Astrocyte of the spinal cord (primary cell): ENCODE data around the gene ADAMTSL1.

Experiments
- DNase-seq: peaks from one replicate; pipeline ENCODE4 v3.0.0; 2011; ENCODE audit warnings: low read depth, low spot score
- H3K4me3 ChIP-seq: 2 replicates; pipeline ENCODE4 v1.5.1; 2011; ENCODE audit warnings: low read depth, mild to moderate bottlenecking, low read length, moderate library complexity
- CTCF ChIP-seq: IDR thresholded peaks from 2 replicates; pipeline ENCODE4 v1.5.1; 2012; ENCODE audit warnings: low read depth, mild to moderate bottlenecking, low read length, inconsistent platforms
- in situ Hi-C: cut with HindIII; loops from 2 replicates; pipeline ENCODE4 v1.10.0; 2017; ENCODE audit warnings: low sequenced_read_pairs

ADAMTSL1 gene

DNA sequence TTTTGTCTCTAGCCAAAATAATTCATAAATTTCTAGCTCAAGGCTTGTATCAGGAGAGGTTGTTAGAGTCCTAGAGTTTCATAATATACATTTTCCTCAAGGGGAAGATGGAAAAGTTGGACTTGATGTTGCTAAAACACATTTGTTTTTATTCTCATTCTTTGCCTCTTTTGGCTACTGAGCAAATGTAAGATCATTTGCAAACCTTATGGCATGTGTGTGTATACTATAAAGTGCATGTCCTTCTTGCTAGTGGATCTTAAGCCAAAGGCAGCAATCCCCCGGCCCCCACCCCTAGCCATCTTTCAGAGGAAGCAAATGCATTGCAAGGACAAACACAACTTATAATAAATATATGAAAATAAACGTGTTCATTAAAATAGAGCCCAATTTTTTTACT lies 43.0 kb downstream of the ADAMTSL1 start:
- no peak for DNase-seq
- no peak overlapping the region for H3K4me3 ChIP-seq
- in situ Hi-C loops, result no loop called here
- TF ChIP-seq CTCF, result no peak

GRCh38 chr9:18520416-18521047 lies 46.6 kb downstream of the ADAMTSL1 start:
- in situ Hi-C loops, result no loop called here
- DNase-seq, result no peak
- H3K4me3 ChIP-seq, result no peak overlapping the region
- no peak for TF ChIP-seq CTCF

DNA sequence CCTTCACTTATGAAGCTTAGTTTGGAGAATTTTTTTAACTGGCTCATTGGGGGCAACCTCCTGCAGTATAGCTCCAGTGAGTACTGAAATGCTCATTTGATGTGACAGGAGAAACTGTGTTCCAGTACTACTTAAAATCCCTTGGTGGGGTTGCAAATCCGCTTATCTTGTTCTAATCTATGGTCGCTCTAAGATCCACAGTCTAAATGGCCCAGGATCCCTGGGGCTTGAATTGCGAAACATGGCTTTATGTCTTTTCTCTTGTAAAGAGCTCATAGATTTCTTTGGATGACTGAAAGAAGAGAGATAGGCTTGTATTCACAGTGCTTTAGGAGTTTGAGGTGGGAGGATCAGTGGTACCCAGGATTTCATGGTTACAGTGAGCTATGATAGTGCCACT lies 52.7 kb downstream of the ADAMTSL1 start:
- no peak overlapping the region for H3K4me3 ChIP-seq
- no peak for TF ChIP-seq CTCF
- in situ Hi-C loops, result no loop called here
- DNase-seq, result no peak

DNA sequence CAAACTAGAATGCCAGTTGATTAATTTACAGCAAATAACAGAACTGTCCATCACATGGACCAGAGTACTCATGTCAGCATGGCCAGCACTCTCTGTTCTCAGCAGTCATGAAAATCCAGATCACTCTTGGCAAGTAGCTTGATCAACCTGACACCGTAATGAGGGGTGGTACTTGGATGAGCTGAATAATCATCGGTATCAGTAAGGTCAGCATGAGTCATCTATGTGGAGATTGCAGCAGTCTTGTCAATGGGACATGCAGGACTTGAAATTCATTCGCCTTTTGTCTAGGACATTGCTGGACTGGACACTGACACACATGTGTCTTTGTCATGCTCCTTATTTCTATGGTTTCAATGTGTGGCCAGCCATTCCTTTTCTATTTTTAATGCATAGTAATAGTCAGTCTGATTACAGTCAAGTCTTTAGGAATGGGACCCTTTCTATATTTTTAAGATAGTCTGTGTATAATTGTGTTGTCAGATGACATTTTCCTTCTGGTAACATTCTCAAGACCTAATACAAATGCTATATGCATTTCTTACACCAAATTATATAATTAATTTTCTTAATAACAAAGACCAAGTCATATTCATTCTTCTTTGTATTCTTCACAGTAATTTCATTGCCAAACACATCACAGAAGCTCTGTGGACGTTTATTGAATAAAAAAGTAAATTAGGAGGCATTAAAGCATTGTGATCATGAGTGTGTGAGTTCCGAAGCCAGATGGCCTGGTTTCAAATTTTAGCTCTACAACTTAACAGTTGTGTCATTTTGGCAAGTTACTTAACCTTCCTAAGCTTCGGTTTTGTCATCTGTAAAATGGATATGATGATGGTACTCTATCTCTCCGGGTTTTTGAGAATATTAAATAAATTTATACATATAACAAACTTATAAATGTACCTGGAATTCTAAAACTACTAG lies 57.4 kb downstream of the ADAMTSL1 start:
- H3K4me3 ChIP-seq, result no peak overlapping the region
- in situ Hi-C loops, result no loop called here
- no peak for TF ChIP-seq CTCF
- no peak for DNase-seq

- H3K4me3 ChIP-seq, result no peak overlapping the region
- in situ Hi-C loops, result no loop called here
- TF ChIP-seq CTCF, result no peak
- no peak for DNase-seq
Observed at GRCh38 chr9:18534611-18535010, 60.7 kb downstream of the ADAMTSL1 start.

- TF ChIP-seq CTCF, result no peak
- DNase-seq, result no peak
- in situ Hi-C loops, result no loop called here
- no peak overlapping the region for H3K4me3 ChIP-seq
Observed at GRCh38 chr9:18536554-18536953, 62.6 kb downstream of the ADAMTSL1 start.
